SIG-M5 treated with dmso at 0.1 percent for 504 hours (cell line): ENCODE results near the gene XXYLT1.

Source experiments
- DNase-seq: peaks from one replicate; lab custom pipeline; 2025; ENCODE audit not compliant: unreplicated experiment; lab: John Stamatoyannopoulos, UW

Gene XXYLT1

GRCh38 chr3:195139091-195139875 lies 131.7 kb downstream of the XXYLT1 start:
- no peak for DNase-seq

GRCh38 chr3:195137638-195138588 lies 133.0 kb downstream of the XXYLT1 start:
- no peak for DNase-seq

GRCh38 chr3:195135917-195136316 lies 135.0 kb downstream of the XXYLT1 start:
- no peak for DNase-seq

- DNase-seq: no peak
Observed at GRCh38 chr3:195134431-195134830, 136.5 kb downstream of the XXYLT1 start.

- no peak for DNase-seq
Observed at GRCh38 chr3:195133462-195133861, 137.5 kb downstream of the XXYLT1 start.

GRCh38 chr3:195133013-195133412 lies 137.9 kb downstream of the XXYLT1 start:
- no peak for DNase-seq

GRCh38 chr3:195131176-195131575 lies 139.8 kb downstream of the XXYLT1 start:
- no peak for DNase-seq

- DNase-seq: no peak
Observed at GRCh38 chr3:195129644-195130492, 141.1 kb downstream of the XXYLT1 start.

GRCh38 chr3:195129072-195129643 lies 141.8 kb downstream of the XXYLT1 start:
- DNase-seq: no peak

- no peak for DNase-seq
Observed at GRCh38 chr3:195128255-195129071, 142.5 kb downstream of the XXYLT1 start.

- DNase-seq: no peak
Observed at GRCh38 chr3:195126056-195126605, 144.8 kb downstream of the XXYLT1 start.

GRCh38 chr3:195125646-195126045 lies 145.3 kb downstream of the XXYLT1 start:
- no peak for DNase-seq

- no peak for DNase-seq
Observed at GRCh38 chr3:195124378-195124992, 146.5 kb downstream of the XXYLT1 start.

GRCh38 chr3:195123281-195123691 lies 147.7 kb downstream of the XXYLT1 start:
- no peak for DNase-seq

- no peak for DNase-seq
Observed at GRCh38 chr3:195122261-195122660, 148.7 kb downstream of the XXYLT1 start.

- no peak for DNase-seq
Observed at GRCh38 chr3:195120267-195120601, 150.7 kb downstream of the XXYLT1 start.

GRCh38 chr3:195119461-195120266 lies 151.3 kb downstream of the XXYLT1 start:
- no peak for DNase-seq

- no peak for DNase-seq
Observed at GRCh38 chr3:195118671-195119070, 152.3 kb downstream of the XXYLT1 start.
